ENCODE data around the gene SERPINB1. TPM values are rescaled to one million over a fixed set of nuclear protein-coding genes. Genes with fewer than 3 reads are reported as not detected.
"Not testable (repeated sequence)": the region's sequence is repeated elsewhere in the genome, so short reads cannot be mapped to it uniquely, and the experiment has no call there.

SERPINB1 gene
- total RNA-seq, 2 experiments from 2014 or later: 58.3 to 58.4 TPM

GRCh38 chr6:2855061-2855519, 13.4 kb upstream of the SERPINB1 start:
- Histone ChIP-seq H3K4me3 (ENCODE audit: low read length) (peak overlapping the region; percentile 47), H3K36me3 (ENCODE audit: insufficient read depth, low read length) (no peaks in the 10 kb centered on the region), H3K27ac (ENCODE audit: low read depth in 1 of 2, low read length in 2 of 2) (peak overlapping the region in 1 of 2 donors; percentile 63), H3K9me3 (ENCODE audit: control insufficient read depth in 1 of 2, insufficient read depth in 1 of 2, low read length in 2 of 2) (no peaks in the 10 kb centered on the region), H3K4me1 (ENCODE audit: insufficient read depth, low read length) (peaks cover 73% of the 10 kb centered on the region), H3K27me3 (ENCODE audit: control insufficient read depth in 1 of 2, insufficient read depth in 2 of 2, low read length in 2 of 2) (no peaks in the 10 kb centered on the region)
- DNase-seq: peak in 2 of 14 experiments; percentile 43 to 60
- no peak for TF ChIP-seq CTCF (IDR thresholded peaks at IDR 0.05)
- Mint-ChIP-seq H3K4me3 (peak overlapping the region; percentile 75), H3K36me3 (ENCODE audit: low read depth) (no peaks in the 10 kb centered on the region), H3K9me3 (no peaks in the 10 kb centered on the region), H3K27me3 (no peaks in the 10 kb centered on the region), H3K4me1 (ENCODE audit: low read depth) (peaks cover 77% of the 10 kb centered on the region), H3K27ac (peak overlapping the region; percentile 94)
- intact Hi-C loops (cut with DNase I, micrococcal nuclease): loop anchor here in 1 of 2 experiments (5.0 kb wide), 1 partner anchor 37 kb away; no protein-coding TSS in a partner anchor
- ChIA-PET POLR2A (interaction anchor here (0.9 to 2.5 kb wide), 5 partner anchors 8 to 50 kb away, joined by 3 to 9 read pairs (median 4); partner anchors contain the start of gene SERPINB9), CTCF (interaction anchor here (1.1 to 1.3 kb wide), 5 partner anchors 8 to 57 kb away, joined by 3 to 5 read pairs (median 3); partner anchors contain the start of gene SERPINB1)
- ATAC-seq (ENCODE audit: poor library complexity): no peak

- Histone ChIP-seq H3K27ac (ENCODE audit: low read depth in 1 of 2, low read length in 2 of 2) (peak overlapping the region; percentile 63 to 67), H3K27me3 (ENCODE audit: control insufficient read depth in 1 of 2, insufficient read depth in 2 of 2, low read length in 2 of 2) (no peaks in the 10 kb centered on the region), H3K4me1 (ENCODE audit: insufficient read depth, low read length) (peaks cover 71% of the 10 kb centered on the region), H3K36me3 (ENCODE audit: insufficient read depth, low read length) (no peaks in the 10 kb centered on the region), H3K4me3 (ENCODE audit: low read length) (peak overlapping the region; percentile 47), H3K9me3 (ENCODE audit: control insufficient read depth in 1 of 2, insufficient read depth in 1 of 2, low read length in 2 of 2) (peaks cover 0 to under 1% of the 10 kb centered on the region in 2 experiments)
- Mint-ChIP-seq H3K4me3 (peak overlapping the region; percentile 75), H3K4me1 (ENCODE audit: low read depth) (peaks cover 72% of the 10 kb centered on the region), H3K27ac (peak overlapping the region; percentile 94), H3K9me3 (no peaks in the 10 kb centered on the region), H3K27me3 (no peaks in the 10 kb centered on the region), H3K36me3 (ENCODE audit: low read depth) (no peaks in the 10 kb centered on the region)
- DNase-seq (peak in 4 of 14 experiments; percentile 18 to 77 (median 51)), ATAC-seq (ENCODE audit: poor library complexity) (no peak)
- ChIA-PET CTCF (interaction anchor here (1.1 to 1.3 kb wide), 3 partner anchors 12 to 57 kb away, joined by 3 to 4 read pairs (median 3); partner anchors contain the start of gene SERPINB1), POLR2A (interaction anchor here (1.0 to 2.5 kb wide), 3 partner anchors 13 to 48 kb away, joined by 4 to 9 read pairs (median 5); partner anchors contain the start of genes SERPINB1 and SERPINB9)
- no peak for TF ChIP-seq CTCF (IDR thresholded peaks at IDR 0.05)
- intact Hi-C loops (cut with DNase I, micrococcal nuclease): no loop called here
Observed at GRCh38 chr6:2854396-2854982, 12.8 kb upstream of the SERPINB1 start.

- CTCF ChIA-PET: interaction anchor here (1.1 to 1.3 kb wide), 3 partner anchors 12 to 58 kb away, joined by 3 to 4 read pairs (median 3); partner anchors contain the start of gene SERPINB1
Observed at GRCh38 chr6:2853769-2854395, 12.2 kb upstream of the SERPINB1 start.

GRCh38 chr6:2853378-2853768, 11.7 kb upstream of the SERPINB1 start:
- H3K27me3 ChIP-seq (ENCODE audit: control insufficient read depth in 1 of 2, insufficient read depth in 2 of 2, low read length in 2 of 2); H3K36me3 ChIP-seq (ENCODE audit: insufficient read depth, low read length); H3K9me3 ChIP-seq (ENCODE audit: control insufficient read depth in 1 of 2, insufficient read depth in 1 of 2, low read length in 2 of 2); ATAC-seq (ENCODE audit: poor library complexity); H3K36me3 Mint-ChIP-seq (ENCODE audit: low read depth); DNase-seq; H3K4me3 Mint-ChIP-seq; CTCF ChIA-PET; H3K9me3 Mint-ChIP-seq; H3K27me3 Mint-ChIP-seq; intact Hi-C loops (cut with DNase I, micrococcal nuclease): not testable (repeated sequence)
- peak overlapping the region; percentile 47 for H3K4me3 ChIP-seq (ENCODE audit: low read length)
- H3K27ac ChIP-seq (ENCODE audit: low read depth in 1 of 2, low read length in 2 of 2): peak overlapping the region; percentile 43 to 63
- H3K4me1 ChIP-seq (ENCODE audit: insufficient read depth, low read length): peaks cover 71% of the 10 kb centered on the region
- H3K27ac Mint-ChIP-seq: peak overlapping the region; percentile 94
- H3K4me1 Mint-ChIP-seq (ENCODE audit: low read depth): peaks cover 70% of the 10 kb centered on the region
- POLR2A ChIA-PET: interaction anchor here (0.6 to 1.0 kb wide), 2 partner anchors 11 to 61 kb away, joined by 3 to 5 read pairs; partner anchors contain the start of gene SERPINB1

More at GRCh38 chr6:2853769-2854395, 12.2 kb upstream of the SERPINB1 start:
- intact Hi-C loops (cut with DNase I, micrococcal nuclease): no loop called here
- no peaks in the 10 kb centered on the region for H3K27me3 ChIP-seq (ENCODE audit: control insufficient read depth in 1 of 2, insufficient read depth in 2 of 2, low read length in 2 of 2)
- no peaks in the 10 kb centered on the region for H3K36me3 ChIP-seq (ENCODE audit: insufficient read depth, low read length)
- ATAC-seq (ENCODE audit: poor library complexity) (peak; percentile 33), DNase-seq (peak in 12 of 14 experiments; percentile 47 to 90 (median 66))
- peaks cover 70% of the 10 kb centered on the region for H3K4me1 Mint-ChIP-seq (ENCODE audit: low read depth)
- peak; percentile 32 for TF ChIP-seq CTCF (IDR thresholded peaks at IDR 0.05)
- H3K4me3 Mint-ChIP-seq: peak overlapping the region; percentile 75
- H3K4me3 ChIP-seq (ENCODE audit: low read length): peak overlapping the region; percentile 47
- H3K27me3 Mint-ChIP-seq: no peaks in the 10 kb centered on the region
- POLR2A ChIA-PET: interaction anchor here (0.6 to 2.5 kb wide), 4 partner anchors 12 to 60 kb away, joined by 3 to 9 read pairs (median 4); partner anchors contain the start of genes SERPINB1 and SERPINB9
- peak overlapping the region; percentile 94 for H3K27ac Mint-ChIP-seq
- H3K4me1 ChIP-seq (ENCODE audit: insufficient read depth, low read length): peaks cover 71% of the 10 kb centered on the region
- no peaks in the 10 kb centered on the region for H3K36me3 Mint-ChIP-seq (ENCODE audit: low read depth)
- peak overlapping the region; percentile 63 to 67 for H3K27ac ChIP-seq (ENCODE audit: low read depth in 1 of 2, low read length in 2 of 2)
- H3K9me3 Mint-ChIP-seq: peaks cover 2% of the 10 kb centered on the region
- peaks cover 0 to 7% of the 10 kb centered on the region in 2 experiments for H3K9me3 ChIP-seq (ENCODE audit: control insufficient read depth in 1 of 2, insufficient read depth in 1 of 2, low read length in 2 of 2)
